Measurements from ENCODE around the gene DLST.

DNA sequence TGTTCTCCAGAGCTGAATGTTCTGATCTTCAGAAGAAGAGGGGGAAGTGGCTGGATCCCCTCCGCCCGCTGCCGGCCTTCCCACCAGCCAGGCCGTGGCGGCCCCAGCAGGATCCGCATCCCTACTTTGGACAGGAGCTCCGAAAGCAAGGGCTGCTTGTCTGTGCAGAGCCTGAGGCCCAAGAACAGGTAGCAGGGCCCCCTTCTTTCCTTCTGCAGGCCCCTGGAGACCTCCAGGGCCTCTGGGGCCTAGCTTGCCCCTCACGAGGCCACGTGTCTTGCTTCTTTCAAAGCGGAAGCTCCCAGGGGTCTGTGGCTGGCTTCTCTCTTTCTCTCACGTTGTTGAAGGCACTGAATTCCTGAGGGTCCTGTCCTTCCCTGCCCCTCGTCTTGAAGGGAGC, 60.5 kb downstream of the DLST start:
- TF ChIP-seq, protein P1, sequence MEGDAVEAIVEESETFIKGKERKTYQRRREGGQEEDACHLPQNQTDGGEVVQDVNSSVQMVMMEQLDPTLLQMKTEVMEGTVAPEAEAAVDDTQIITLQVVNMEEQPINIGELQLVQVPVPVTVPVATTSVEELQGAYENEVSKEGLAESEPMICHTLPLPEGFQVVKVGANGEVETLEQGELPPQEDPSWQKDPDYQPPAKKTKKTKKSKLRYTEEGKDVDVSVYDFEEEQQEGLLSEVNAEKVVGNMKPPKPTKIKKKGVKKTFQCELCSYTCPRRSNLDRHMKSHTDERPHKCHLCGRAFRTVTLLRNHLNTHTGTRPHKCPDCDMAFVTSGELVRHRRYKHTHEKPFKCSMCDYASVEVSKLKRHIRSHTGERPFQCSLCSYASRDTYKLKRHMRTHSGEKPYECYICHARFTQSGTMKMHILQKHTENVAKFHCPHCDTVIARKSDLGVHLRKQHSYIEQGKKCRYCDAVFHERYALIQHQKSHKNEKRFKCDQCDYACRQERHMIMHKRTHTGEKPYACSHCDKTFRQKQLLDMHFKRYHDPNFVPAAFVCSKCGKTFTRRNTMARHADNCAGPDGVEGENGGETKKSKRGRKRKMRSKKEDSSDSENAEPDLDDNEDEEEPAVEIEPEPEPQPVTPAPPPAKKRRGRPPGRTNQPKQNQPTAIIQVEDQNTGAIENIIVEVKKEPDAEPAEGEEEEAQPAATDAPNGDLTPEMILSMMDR (IDR thresholded peaks at IDR 0.05) = no peak
- no peak for TF ChIP-seq POLR2A (IDR thresholded peaks at IDR 0.05)
